AG04449 (cell line): ENCODE results near the gene TMPRSS13.

Source experiments
- CTCF ChIA-PET: fragments of 350-600 bp; formaldehyde crosslinking; extraction: SDS; loops from one replicate; lab custom pipeline; 2021; ENCODE audit warnings: antibody characterized with exemption; lab: Yijun Ruan, JAX
- POLR2A ChIA-PET: fragments of 400-600, 350-600 bp; formaldehyde crosslinking; extraction: SDS; loops from one replicate; lab custom pipeline; 2020; ENCODE audit warnings: antibody characterized with exemption, inconsistent platforms; lab: Yijun Ruan, JAX
- DNase-seq: peaks from one replicate; pipeline ENCODE4 v3.0.0-alpha.2; 2010; ENCODE audit warnings: low read depth, low spot score
- H3K4me3 ChIP-seq: 2 replicates; pipeline ENCODE4 v1.5.1; 2011; ENCODE audit warnings: low read depth, mild to moderate bottlenecking, control low read depth, low read length
- CTCF ChIP-seq: IDR thresholded peaks from one replicate; pipeline ENCODE4 v1.5.1; 2011; ENCODE audit warnings: mild to moderate bottlenecking, moderate library complexity, low read length, control low read depth, inconsistent platforms; ENCODE audit not compliant: insufficient read depth; ENCODE audit errors: missing control alignments

TMPRSS13 gene

GRCh38 chr11:117887431-117888138, 41.6 kb downstream of the TMPRSS13 start:
- ChIA-PET CTCF (no interaction called here), POLR2A (no interaction called here)
- H3K4me3 ChIP-seq = no peak overlapping the region
- no peak for TF ChIP-seq CTCF
- no peak for DNase-seq

GRCh38 chr11:117885777-117886176, 43.4 kb downstream of the TMPRSS13 start:
- TF ChIP-seq CTCF = no peak
- ChIA-PET CTCF (interaction anchor here (1.4 to 2.9 kb wide), 4 partner anchors 19 to 67 kb away, joined by 3 to 12 read pairs (median 10); no protein-coding TSS in a partner anchor), POLR2A (interaction anchor here (1.0 kb wide), 1 partner anchor 9 kb away, joined by 3 read pairs; the partner anchor contains the start of gene FXYD6)
- no peak overlapping the region for H3K4me3 ChIP-seq
- DNase-seq = no peak

GRCh38 chr11:117884994-117885393, 44.2 kb downstream of the TMPRSS13 start:
- POLR2A ChIA-PET = interaction anchor here (0.5 to 1.0 kb wide), 3 partner anchors 8 to 56 kb away, joined by 3 read pairs; partner anchors contain the start of gene FXYD6
- CTCF ChIA-PET = interaction anchor here (1.4 to 2.9 kb wide), 4 partner anchors 20 to 67 kb away, joined by 3 to 12 read pairs (median 10); no protein-coding TSS in a partner anchor
- peak; percentile 46 for DNase-seq
- no peak for TF ChIP-seq CTCF
- no peak overlapping the region for H3K4me3 ChIP-seq

- POLR2A ChIA-PET = no interaction called here
- no peak for TF ChIP-seq CTCF
- CTCF ChIA-PET = interaction anchor here (1.1 kb wide), 1 partner anchor 64 kb away, joined by 3 read pairs; no protein-coding TSS in a partner anchor
- H3K4me3 ChIP-seq = no peak overlapping the region
- no peak for DNase-seq
Observed at GRCh38 chr11:117883063-117883462, 46.1 kb downstream of the TMPRSS13 start.

- CTCF ChIA-PET = interaction anchor here (1.1 kb wide), 1 partner anchor 65 kb away, joined by 3 read pairs; no protein-coding TSS in a partner anchor
- no peak for TF ChIP-seq CTCF
- DNase-seq = no peak
- POLR2A ChIA-PET = no interaction called here
- no peak overlapping the region for H3K4me3 ChIP-seq
Observed at GRCh38 chr11:117882311-117882905, 46.8 kb downstream of the TMPRSS13 start.

GRCh38 chr11:117881217-117881616, 48.0 kb downstream of the TMPRSS13 start:
- CTCF ChIA-PET = no interaction called here
- TF ChIP-seq CTCF = no peak
- DNase-seq = no peak
- POLR2A ChIA-PET = no interaction called here
- no peak overlapping the region for H3K4me3 ChIP-seq
